Pancreas (tissue), 10 donors: ENCODE results near the gene EFCAB6. TPM values are rescaled to one million over a fixed set of nuclear protein-coding genes. Genes with fewer than 3 reads are reported as not detected.

Experiments used
- ATAC-seq, 4 donors: fragments of 200-7000 bp; cut with Tn5 transposase; one replicate each; pipeline versions ENCODE4 v1.8.0 to v1.9.1; 2020; ENCODE audit warnings: mild to moderate bottlenecking in 4 of 4, moderate library complexity in 4 of 4
- DNase-seq, 6 donors: peaks; one replicate each; pipeline ENCODE4 v3.0.0-alpha.2; 2020
- FAIRE-seq: peaks from 2 replicates; lab custom pipeline; 2012; peaks lifted over from hg19 to GRCh38; lab: Jason Lieb, UNC
- H3K27ac ChIP-seq, 4 donors: fragments of 200-600 bp; sonication (generic); 1 replicate in 3 of 4; 2 replicates in 1 of 4; pipeline versions ENCODE4 v1.5.0 to v1.8.0; 2020
- H3K27me3 ChIP-seq, 4 donors: fragments of 200-600 bp; one replicate each; pipeline ENCODE4 v1.8.0; 2021
- H3K36me3 ChIP-seq, 3 donors: fragments of 200-600 bp; sonication (generic) in 1 of 3; one replicate each; pipeline versions ENCODE4 v1.5.0 to v1.8.0; 2020 to 2021
- H3K4me1 ChIP-seq, 3 donors: fragments of 200-600 bp; one replicate each; pipeline ENCODE4 v1.8.0; 2021
- H3K4me3 ChIP-seq, 4 donors: fragments of 200-600 bp; sonication (generic) in 2 of 4; one replicate each; pipeline versions ENCODE4 v1.5.0 to v1.8.0; 2020 to 2021
- H3K9me3 ChIP-seq, 4 donors: fragments of 200-600 bp; one replicate each; pipeline ENCODE4 v1.8.0; 2021
- CTCF ChIP-seq, 4 donors: fragments of 200-600 bp; sonication (generic) in 3 of 4; IDR thresholded peaks; one replicate each; pipeline versions ENCODE4 v1.5.0 to v1.8.0; 2021; ENCODE audit warnings: antibody characterized with exemption in 4 of 4
- WGBS, 2 donors: extraction: QIAGEN DNeasy Blood & Tissue Kit; methylation state at CpG; one replicate each; pipeline ENCODE4 v1.1.7; 2013; 5-methylcytosine and 5-hydroxymethylcytosine counted together
- intact Hi-C, 3 donors: fragments of 100-400 bp; cut with DNase I; formaldehyde crosslinking; loops; one replicate each; pipeline versions ENCODE4 v1.11.1 to v1.14.2; 2022
- polyA plus RNA-seq, 2 donors: library from polyadenylated mRNA; stranded (reverse); fragments of 200-250 nt; gene quantifications; one replicate each; pipeline ENCODE4 v1.2.3, GENCODE V29; 2013
- total RNA-seq, 6 donors: library from RNA; stranded (reverse); fragmentation: NEBNext Ultra II Directional in 4 of 6; extraction: Animal tissue kit (Norgen Biotek cat#: 25700) in 4 of 6; gene quantifications; one replicate each; pipeline versions ENCODE4 v1.2.1 to v1.2.4, GENCODE V29; 2021 to 2023
- donor health status: healthy with polysubstance abuse.
- donor health status: DM: no; HTN: no; CAD: no; lungs with moderate emphysema.
- donor health status: DM: no; HTN: no; CAD: no.
- donor health status: control.
- donor health status: control.
- donor health status: Bipolar disorder and iron deficiency.
- donor health status: DM: yes; HTN: yes; CAD: no.
- donor health status: DM: no; HTN: no; CAD: no.
- donor health status: DM: no; HTN: no; CAD: no.
- donor health status: DM: yes; HTN: yes; CAD: no.

The EFCAB6 gene
- total and polyA plus RNA-seq, 8 donors: 1.6 to 3.4 (median 2.2) TPM

- ATAC-seq (no peak), FAIRE-seq (no peak), DNase-seq (peak in 1 of 6 donors; percentile 42)
- Histone ChIP-seq H3K27me3 (peaks cover 0 to 4% (median 0%) of the 10 kb centered on the region in 4 donors), H3K27ac (no peak overlapping the region), H3K4me1 (no peaks in the 10 kb centered on the region), H3K9me3 (no peaks in the 10 kb centered on the region), H3K4me3 (no peak overlapping the region), H3K36me3 (no peaks in the 10 kb centered on the region)
- intact Hi-C loops: no loop called here
- TF ChIP-seq CTCF (IDR thresholded peaks at IDR 0.05): no peak
- WGBS, 2 donors: 64 to 71% methylated on average over 8 of the region's 8 CpGs
Measured at GRCh38 chr22:43484227-43484626, 327.9 kb downstream of the EFCAB6 start.

GRCh38 chr22:43483669-43484068, 328.4 kb downstream of the EFCAB6 start:
- Histone ChIP-seq H3K4me1 (no peaks in the 10 kb centered on the region), H3K27ac (no peak overlapping the region), H3K27me3 (peaks cover 0 to 4% (median 0%) of the 10 kb centered on the region in 4 donors), H3K9me3 (no peaks in the 10 kb centered on the region), H3K36me3 (no peaks in the 10 kb centered on the region), H3K4me3 (no peak overlapping the region)
- DNase-seq: peak in 1 of 6 donors; percentile 27
- intact Hi-C loops: no loop called here
- no peak for TF ChIP-seq CTCF (IDR thresholded peaks at IDR 0.05)
- 67 to 69% methylated on average over 7 of the region's 7 CpGs for WGBS, 2 donors
- no peak for ATAC-seq
- no peak for FAIRE-seq

- H3K27ac ChIP-seq: no peak overlapping the region
- 47 to 64% methylated on average over 13 of the region's 13 CpGs for WGBS, 2 donors
- H3K9me3 ChIP-seq: no peaks in the 10 kb centered on the region
- H3K4me1 ChIP-seq: no peaks in the 10 kb centered on the region
- intact Hi-C loops: no loop called here
- H3K36me3 ChIP-seq: no peaks in the 10 kb centered on the region
- peaks cover 0 to 4% (median 0%) of the 10 kb centered on the region in 4 donors for H3K27me3 ChIP-seq
- peak in 1 of 6 donors; percentile 51 for DNase-seq
- ATAC-seq: no peak
- no peak for FAIRE-seq
- no peak overlapping the region for H3K4me3 ChIP-seq
- no peak for TF ChIP-seq CTCF (IDR thresholded peaks at IDR 0.05)
Measured at GRCh38 chr22:43483266-43483665, 328.8 kb downstream of the EFCAB6 start.

GRCh38 chr22:43482318-43482625, 329.8 kb downstream of the EFCAB6 start:
- no peak for TF ChIP-seq CTCF (IDR thresholded peaks at IDR 0.05)
- Histone ChIP-seq H3K4me1 (no peaks in the 10 kb centered on the region), H3K27me3 (peaks cover 0 to 4% (median 0%) of the 10 kb centered on the region in 4 donors), H3K4me3 (no peak overlapping the region), H3K36me3 (no peaks in the 10 kb centered on the region), H3K27ac (no peak overlapping the region), H3K9me3 (no peaks in the 10 kb centered on the region)
- ATAC-seq (no peak), FAIRE-seq (no peak), DNase-seq (peak in 1 of 6 donors; percentile 47)
- intact Hi-C loops: no loop called here
- 45 to 52% methylated on average over 8 of the region's 8 CpGs for WGBS, 2 donors

GRCh38 chr22:43481568-43482317, 330.4 kb downstream of the EFCAB6 start:
- peak in 2 of 4 donors; percentile 48 to 67 for ATAC-seq
- Histone ChIP-seq H3K27ac (no peak overlapping the region), H3K4me1 (no peaks in the 10 kb centered on the region), H3K4me3 (peak overlapping the region in 1 of 4 donors; percentile 7), H3K27me3 (peaks cover 0 to 4% (median 0%) of the 10 kb centered on the region in 4 donors), H3K9me3 (no peaks in the 10 kb centered on the region), H3K36me3 (no peaks in the 10 kb centered on the region)
- 35 to 39% methylated on average over 18 of the region's 18 CpGs for WGBS, 2 donors
- intact Hi-C loops: no loop called here
- TF ChIP-seq CTCF (IDR thresholded peaks at IDR 0.05): no peak
- no peak for FAIRE-seq
- peak in 1 of 6 donors; percentile 45 for DNase-seq
